ENCODE measurements around the gene BMP2. TPM values are rescaled to one million over a fixed set of nuclear protein-coding genes. Genes with fewer than 3 reads are reported as not detected.

Gene BMP2
- total RNA-seq, 2 experiments from 2014 or later: not detected

- ChIA-PET CTCF (no interaction called here), POLR2A (no interaction called here)
- Histone ChIP-seq H3K36me3 (ENCODE audit: insufficient read depth, low read length) (no peaks in the 10 kb centered on the region), H3K27me3 (ENCODE audit: control insufficient read depth in 1 of 2, insufficient read depth in 2 of 2, low read length in 2 of 2) (no peaks in the 10 kb centered on the region), H3K9me3 (ENCODE audit: control insufficient read depth in 1 of 2, insufficient read depth in 1 of 2, low read length in 2 of 2) (peaks cover 6 to 13% of the 10 kb centered on the region in 2 experiments), H3K27ac (ENCODE audit: low read depth in 1 of 2, low read length in 2 of 2) (no peak overlapping the region), H3K4me3 (ENCODE audit: low read length) (no peak overlapping the region), H3K4me1 (ENCODE audit: insufficient read depth, low read length) (no peaks in the 10 kb centered on the region)
- Mint-ChIP-seq H3K9me3 (peaks cover 9% of the 10 kb centered on the region), H3K4me3 (no peak overlapping the region), H3K27ac (no peak overlapping the region), H3K36me3 (ENCODE audit: low read depth) (no peaks in the 10 kb centered on the region), H3K4me1 (ENCODE audit: low read depth) (no peaks in the 10 kb centered on the region), H3K27me3 (no peaks in the 10 kb centered on the region)
- no peak for DNase-seq
- intact Hi-C loops (cut with DNase I, micrococcal nuclease): loop anchor here in 1 of 2 experiments (10.0 kb wide), 1 partner anchor 59 kb away; no protein-coding TSS in a partner anchor
- no peak for ATAC-seq (ENCODE audit: poor library complexity)
- TF ChIP-seq CTCF (IDR thresholded peaks at IDR 0.05): no peak
Observed at GRCh38 chr20:6806275-6806674, 38.8 kb downstream of the BMP2 start.

GRCh38 chr20:6811262-6812035, 44.0 kb downstream of the BMP2 start:
- H3K4me3 ChIP-seq (ENCODE audit: low read length): no peak overlapping the region
- peaks cover 0 to 4% of the 10 kb centered on the region in 2 experiments for H3K9me3 ChIP-seq (ENCODE audit: control insufficient read depth in 1 of 2, insufficient read depth in 1 of 2, low read length in 2 of 2)
- DNase-seq: no peak
- H3K27me3 Mint-ChIP-seq: no peaks in the 10 kb centered on the region
- no peaks in the 10 kb centered on the region for H3K36me3 Mint-ChIP-seq (ENCODE audit: low read depth)
- no peaks in the 10 kb centered on the region for H3K27me3 ChIP-seq (ENCODE audit: control insufficient read depth in 1 of 2, insufficient read depth in 2 of 2, low read length in 2 of 2)
- no peaks in the 10 kb centered on the region for H3K4me1 ChIP-seq (ENCODE audit: insufficient read depth, low read length)
- CTCF ChIA-PET: no interaction called here
- H3K36me3 ChIP-seq (ENCODE audit: insufficient read depth, low read length): no peaks in the 10 kb centered on the region
- no peak overlapping the region for H3K27ac Mint-ChIP-seq
- H3K4me3 Mint-ChIP-seq: no peak overlapping the region
- intact Hi-C loops (cut with DNase I, micrococcal nuclease): no loop called here
- TF ChIP-seq CTCF (IDR thresholded peaks at IDR 0.05): no peak
- no peak overlapping the region for H3K27ac ChIP-seq (ENCODE audit: low read depth in 1 of 2, low read length in 2 of 2)
- no peak for ATAC-seq (ENCODE audit: poor library complexity)
- peaks cover 1% of the 10 kb centered on the region for H3K9me3 Mint-ChIP-seq
- H3K4me1 Mint-ChIP-seq (ENCODE audit: low read depth): no peaks in the 10 kb centered on the region
- POLR2A ChIA-PET: no interaction called here

DNA sequence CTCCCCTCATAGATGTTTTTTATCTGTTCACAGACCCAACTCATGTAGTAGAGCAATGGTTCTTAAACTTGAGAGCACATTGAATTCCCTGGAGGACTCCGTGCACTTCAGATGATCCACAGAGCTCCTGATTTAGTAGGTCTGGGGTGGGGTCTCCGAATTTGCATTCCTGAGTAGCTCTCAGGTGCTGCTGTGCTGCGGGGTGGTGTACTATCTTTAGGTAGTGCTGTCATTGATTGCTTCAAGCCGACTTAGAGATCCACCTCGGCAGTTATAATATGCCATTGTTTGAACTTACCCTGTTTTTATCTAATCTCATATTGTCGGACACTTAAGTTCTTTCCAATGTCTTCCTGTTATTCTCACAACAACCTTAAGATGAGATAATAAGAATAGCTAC, 45.0 kb downstream of the BMP2 start:
- no peak overlapping the region for H3K4me3 Mint-ChIP-seq
- POLR2A ChIA-PET: no interaction called here

More for the DNA sequence above, 45.0 kb downstream of the BMP2 start:
- no peak overlapping the region for H3K4me3 ChIP-seq (ENCODE audit: low read length)
- H3K27ac ChIP-seq (ENCODE audit: low read depth in 1 of 2, low read length in 2 of 2): no peak overlapping the region
- DNase-seq (no peak), ATAC-seq (ENCODE audit: poor library complexity) (no peak)
- no peaks in the 10 kb centered on the region for H3K4me1 ChIP-seq (ENCODE audit: insufficient read depth, low read length)
- H3K9me3 Mint-ChIP-seq: no peaks in the 10 kb centered on the region
- H3K27me3 ChIP-seq (ENCODE audit: control insufficient read depth in 1 of 2, insufficient read depth in 2 of 2, low read length in 2 of 2): no peaks in the 10 kb centered on the region
- no peaks in the 10 kb centered on the region for H3K4me1 Mint-ChIP-seq (ENCODE audit: low read depth)
- no peaks in the 10 kb centered on the region for H3K27me3 Mint-ChIP-seq
- H3K27ac Mint-ChIP-seq: no peak overlapping the region
- H3K36me3 ChIP-seq (ENCODE audit: insufficient read depth, low read length): no peaks in the 10 kb centered on the region
- TF ChIP-seq CTCF (IDR thresholded peaks at IDR 0.05): no peak
- H3K9me3 ChIP-seq (ENCODE audit: control insufficient read depth in 1 of 2, insufficient read depth in 1 of 2, low read length in 2 of 2): peaks cover 0 to 7% of the 10 kb centered on the region in 2 experiments
- CTCF ChIA-PET: no interaction called here
- intact Hi-C loops (cut with DNase I, micrococcal nuclease): no loop called here
- H3K36me3 Mint-ChIP-seq (ENCODE audit: low read depth): no peaks in the 10 kb centered on the region

Measured in CD4-positive, alpha-beta T cell (primary cell).